AG04449 (cell line): ENCODE results near the gene TAF3.

ENCODE experiments used
- CTCF ChIA-PET: fragments of 350-600 bp; formaldehyde crosslinking; extraction: SDS; loops from one replicate; lab custom pipeline; 2021; ENCODE audit warnings: antibody characterized with exemption; lab: Yijun Ruan, JAX
- POLR2A ChIA-PET: fragments of 400-600, 350-600 bp; formaldehyde crosslinking; extraction: SDS; loops from one replicate; lab custom pipeline; 2020; ENCODE audit warnings: antibody characterized with exemption, inconsistent platforms; lab: Yijun Ruan, JAX
- DNase-seq: peaks from one replicate; pipeline ENCODE4 v3.0.0-alpha.2; 2010; ENCODE audit warnings: low read depth, low spot score
- H3K4me3 ChIP-seq: 2 replicates; pipeline ENCODE4 v1.5.1; 2011; ENCODE audit warnings: low read depth, mild to moderate bottlenecking, control low read depth, low read length
- TF ChIP-seq, protein P1 (sequence below): IDR thresholded peaks from one replicate; pipeline ENCODE4 v1.5.1; 2011; ENCODE audit warnings: mild to moderate bottlenecking, moderate library complexity, low read length, control low read depth, inconsistent platforms; ENCODE audit not compliant: insufficient read depth; ENCODE audit errors: missing control alignments

The TAF3 gene

DNA sequence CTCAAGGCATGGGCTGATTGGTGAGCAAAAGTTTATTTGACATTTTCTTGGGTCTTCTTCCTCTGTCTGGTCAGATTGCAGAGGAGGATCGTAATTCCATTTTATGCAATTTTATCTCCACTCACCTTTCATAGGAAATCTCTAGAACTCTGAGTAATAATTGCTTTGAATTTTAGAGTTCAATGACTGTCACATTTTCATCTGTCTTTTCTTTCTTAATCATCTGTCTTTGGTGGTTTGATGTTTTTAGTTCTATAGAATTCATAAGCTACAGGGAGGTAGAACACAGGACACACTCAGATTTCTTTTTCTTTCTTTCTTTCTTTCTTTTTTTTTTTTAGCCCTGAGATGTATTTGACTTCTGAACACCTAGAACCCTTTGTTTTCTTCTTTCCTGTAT, 247.8 kb downstream of the TAF3 start:
- H3K4me3 ChIP-seq: no peak overlapping the region
- POLR2A ChIA-PET: no interaction called here
- no peak for DNase-seq
- CTCF ChIA-PET: no interaction called here
- TF ChIP-seq, protein P1, sequence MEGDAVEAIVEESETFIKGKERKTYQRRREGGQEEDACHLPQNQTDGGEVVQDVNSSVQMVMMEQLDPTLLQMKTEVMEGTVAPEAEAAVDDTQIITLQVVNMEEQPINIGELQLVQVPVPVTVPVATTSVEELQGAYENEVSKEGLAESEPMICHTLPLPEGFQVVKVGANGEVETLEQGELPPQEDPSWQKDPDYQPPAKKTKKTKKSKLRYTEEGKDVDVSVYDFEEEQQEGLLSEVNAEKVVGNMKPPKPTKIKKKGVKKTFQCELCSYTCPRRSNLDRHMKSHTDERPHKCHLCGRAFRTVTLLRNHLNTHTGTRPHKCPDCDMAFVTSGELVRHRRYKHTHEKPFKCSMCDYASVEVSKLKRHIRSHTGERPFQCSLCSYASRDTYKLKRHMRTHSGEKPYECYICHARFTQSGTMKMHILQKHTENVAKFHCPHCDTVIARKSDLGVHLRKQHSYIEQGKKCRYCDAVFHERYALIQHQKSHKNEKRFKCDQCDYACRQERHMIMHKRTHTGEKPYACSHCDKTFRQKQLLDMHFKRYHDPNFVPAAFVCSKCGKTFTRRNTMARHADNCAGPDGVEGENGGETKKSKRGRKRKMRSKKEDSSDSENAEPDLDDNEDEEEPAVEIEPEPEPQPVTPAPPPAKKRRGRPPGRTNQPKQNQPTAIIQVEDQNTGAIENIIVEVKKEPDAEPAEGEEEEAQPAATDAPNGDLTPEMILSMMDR: no peak
